HepG2 (cell line): ENCODE measurements around the gene NME7. TPM values are rescaled to one million over a fixed set of nuclear protein-coding genes. Genes with fewer than 3 reads are reported as not detected.

Source experiments
- DNMT1 ChIP-seq: sonication (generic); formaldehyde crosslinking; IDR thresholded peaks from 2 replicates; pipeline ENCODE4 v1.5.1; 2020; ENCODE audit warnings: mild to moderate bottlenecking, missing genetic modification reagents
- EZH2 ChIP-seq: conservative IDR thresholded peaks from 2 replicates; pipeline ENCODE4 v1.6.1; 2012; ENCODE audit warnings: mild to moderate bottlenecking, low read depth, low read length, moderate library complexity
- KLF9 ChIP-seq: IDR thresholded peaks from 2 replicates; pipeline ENCODE4 v1.6.1; 2016; ENCODE audit warnings: low read depth
- MNT ChIP-seq: fragments of 450-650 bp; IDR thresholded peaks from 2 replicates; pipeline ENCODE4 v1.6.1; 2016
- NFKB2 ChIP-seq: sonication (generic); formaldehyde crosslinking; IDR thresholded peaks from 2 replicates; pipeline ENCODE4 v1.4.0; 2020; ENCODE audit warnings: missing genetic modification reagents, borderline replicate concordance
- PCBP1 ChIP-seq: fragments of 200-400 bp; formaldehyde crosslinking; IDR thresholded peaks from 2 replicates; pipeline ENCODE4 v1.6.1; 2017; ENCODE audit warnings: mild to moderate bottlenecking, low read depth, low read length, borderline replicate concordance
- PREB ChIP-seq: sonication (generic); formaldehyde crosslinking; IDR thresholded peaks from 2 replicates; pipeline ENCODE4 v1.4.0; 2020; ENCODE audit warnings: missing genetic modification reagents
- SKIL ChIP-seq: sonication (generic); formaldehyde crosslinking; IDR thresholded peaks from 2 replicates; pipeline ENCODE4 v1.8.0; 2022; ENCODE audit warnings: missing genetic modification reagents, mild to moderate bottlenecking, moderate library complexity, borderline replicate concordance
- SP1 ChIP-seq, 2 experiments: fragments of 450-650 bp in 1 of 2; sonication (generic) in 1 of 2; formaldehyde crosslinking in 1 of 2; IDR thresholded peaks; 2 replicates each; pipeline versions ENCODE4 v1.4.0 to v1.6.1; 2016 to 2020; ENCODE audit warnings: missing genetic modification reagents in 1 of 2
- ZBTB1 ChIP-seq: sonication (generic); formaldehyde crosslinking; IDR thresholded peaks from 2 replicates; pipeline ENCODE4 v1.4.0; 2020; ENCODE audit warnings: missing genetic modification reagents, borderline replicate concordance
- ZFP37 ChIP-seq: sonication (generic); formaldehyde crosslinking; IDR thresholded peaks from 2 replicates; pipeline ENCODE4 v1.4.0; 2020; ENCODE audit warnings: missing genetic modification reagents, borderline replicate concordance
- ZKSCAN5 ChIP-seq: sonication (generic); formaldehyde crosslinking; IDR thresholded peaks from 2 replicates; pipeline ENCODE4 v1.5.1; 2020; ENCODE audit warnings: mild to moderate bottlenecking, missing genetic modification reagents
- ZMAT3 ChIP-seq: sonication (generic); formaldehyde crosslinking; conservative IDR thresholded peaks from 2 replicates; pipeline ENCODE4 v1.7.0; 2021; ENCODE audit warnings: missing genetic modification reagents
- ZNF274 ChIP-seq: sonication (generic); formaldehyde crosslinking; IDR thresholded peaks from 2 replicates; pipeline ENCODE4 v1.5.1; 2020; ENCODE audit warnings: mild to moderate bottlenecking, missing genetic modification reagents
- ZNF510 ChIP-seq: sonication (generic); formaldehyde crosslinking; IDR thresholded peaks from 2 replicates; pipeline ENCODE4 v1.4.0; 2020; ENCODE audit warnings: low read depth, mild to moderate bottlenecking, missing genetic modification reagents
- ZNF687 ChIP-seq: sonication (generic); formaldehyde crosslinking; IDR thresholded peaks from 2 replicates; pipeline ENCODE4 v1.5.1; 2020; ENCODE audit warnings: mild to moderate bottlenecking, missing genetic modification reagents, moderate library complexity
- ZNF790 ChIP-seq: sonication (generic); formaldehyde crosslinking; IDR thresholded peaks from 2 replicates; pipeline ENCODE4 v1.8.0; 2022; ENCODE audit warnings: missing genetic modification reagents, mild to moderate bottlenecking, borderline replicate concordance
- polyA plus RNA-seq, 8 experiments: library from polyadenylated mRNA; depleted of rRNA in 3 of 8; stranded (reverse) in 7 of 8; unstranded in 1 of 8; fragments of >200 nt; fragmentation: Illumina TruSeq in 4 of 8; extraction: Trizol in 4 of 8; gene quantifications; 2 replicates each; pipeline versions ENCODE4 v1.2.1 to v1.2.3, GENCODE V29; 2011 to 2016; ENCODE audit warnings: low read depth in 4 of 8, missing spikeins in 1 of 8, mixed read lengths in 1 of 8; ENCODE audit not compliant: insufficient read depth in 1 of 8
- total RNA-seq, 5 experiments: library from RNA; depleted of rRNA; stranded (reverse); fragments of >200 nt; fragmentation: Illumina TruSeq; extraction: Trizol; gene quantifications; 2 replicates each; pipeline ENCODE4 v1.2.3, GENCODE V29; 2016; ENCODE audit warnings: low read depth in 1 of 5

Gene NME7
- total and polyA plus RNA-seq, 2 of the 13 experiments (the other 11 are each of a cell fraction or from before 2014, with no cell fraction given): 9.4 to 22.5 TPM

- no peak for TF ChIP-seq PREB (CRISPR knock-in tag)
- no peak for TF ChIP-seq SP1 (IDR thresholded peaks at IDR 0.05)
- peak; percentile 52; the same call in 1 of the 2 replicates for TF ChIP-seq SP1 (CRISPR knock-in tag; IDR thresholded peaks at IDR 0.05)
- no peak for TF ChIP-seq MNT
- peak; percentile 35; the same call in 1 of the 2 replicates for TF ChIP-seq ZBTB1 (CRISPR knock-in tag)
- no peak for TF ChIP-seq EZH2
- peak; percentile 74; the same call in 1 of the 2 replicates for TF ChIP-seq PCBP1
- TF ChIP-seq ZNF687 (CRISPR knock-in tag): peak; percentile 96
- TF ChIP-seq SKIL (CRISPR knock-in tag): peak; percentile 78; the same call in 1 of the 2 replicates
- TF ChIP-seq ZNF274 (CRISPR knock-in tag): peak; percentile 60
- TF ChIP-seq ZFP37 (CRISPR knock-in tag): no peak
- TF ChIP-seq ZNF510 (CRISPR knock-in tag): 0 out of 2 replicates have a peak, but pooled peaks have one; percentile 4
- peak; percentile 88 for TF ChIP-seq NFKB2 (CRISPR knock-in tag)
- TF ChIP-seq ZKSCAN5 (CRISPR knock-in tag): no peak
- 0 out of 2 replicates have a peak, but pooled peaks have one; percentile 45 for TF ChIP-seq ZNF790 (CRISPR knock-in tag)
- peak; percentile 20; the same call in 1 of the 2 replicates for TF ChIP-seq ZMAT3 (CRISPR knock-in tag)
- no peak for TF ChIP-seq KLF9 (CRISPR knock-in tag)
- no peak for TF ChIP-seq DNMT1
These were observed 262.0 kb downstream of the NME7 start (continued) for GRCh38 chr1:169105434-169106094.
